Ramos (cell line): ENCODE results near the gene SLC52A3.

Experiments
- in situ Hi-C: fragments of 300-500 bp; cut with MboI; formaldehyde crosslinking; loops from one replicate; pipeline ENCODE4 v1.14.3; 2022; ENCODE audit warnings: low sequenced_read_pairs; ENCODE audit not compliant: unreplicated experiment

The SLC52A3 gene

GRCh38 chr20:733861-734260 lies 34.4 kb downstream of the SLC52A3 start:
- in situ Hi-C loops: loop anchor here (25.0 kb wide), 1 partner anchor 172 kb away; no protein-coding TSS in a partner anchor

DNA sequence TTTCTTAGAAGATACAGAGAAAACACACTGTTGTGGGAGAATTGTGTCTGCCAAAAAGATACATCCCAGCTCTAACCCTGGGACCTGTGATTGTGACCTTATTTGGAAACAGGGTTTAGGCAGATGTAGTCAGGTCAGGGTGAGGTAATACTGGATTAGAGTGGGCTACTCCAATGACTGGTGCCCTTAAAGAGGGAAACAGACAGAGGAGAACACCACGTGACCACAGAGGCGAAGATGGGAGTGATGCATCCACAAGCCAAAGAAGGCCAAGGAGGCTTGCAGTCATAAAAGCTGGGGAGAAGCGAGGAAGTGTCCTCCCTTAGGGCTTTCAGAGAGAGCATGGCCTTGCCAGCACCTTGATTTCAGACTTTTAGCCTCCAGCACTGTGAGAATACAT lies 35.6 kb downstream of the SLC52A3 start:
- in situ Hi-C loops: loop anchor here (25.0 kb wide), 1 partner anchor 170 kb away; no protein-coding TSS in a partner anchor

DNA sequence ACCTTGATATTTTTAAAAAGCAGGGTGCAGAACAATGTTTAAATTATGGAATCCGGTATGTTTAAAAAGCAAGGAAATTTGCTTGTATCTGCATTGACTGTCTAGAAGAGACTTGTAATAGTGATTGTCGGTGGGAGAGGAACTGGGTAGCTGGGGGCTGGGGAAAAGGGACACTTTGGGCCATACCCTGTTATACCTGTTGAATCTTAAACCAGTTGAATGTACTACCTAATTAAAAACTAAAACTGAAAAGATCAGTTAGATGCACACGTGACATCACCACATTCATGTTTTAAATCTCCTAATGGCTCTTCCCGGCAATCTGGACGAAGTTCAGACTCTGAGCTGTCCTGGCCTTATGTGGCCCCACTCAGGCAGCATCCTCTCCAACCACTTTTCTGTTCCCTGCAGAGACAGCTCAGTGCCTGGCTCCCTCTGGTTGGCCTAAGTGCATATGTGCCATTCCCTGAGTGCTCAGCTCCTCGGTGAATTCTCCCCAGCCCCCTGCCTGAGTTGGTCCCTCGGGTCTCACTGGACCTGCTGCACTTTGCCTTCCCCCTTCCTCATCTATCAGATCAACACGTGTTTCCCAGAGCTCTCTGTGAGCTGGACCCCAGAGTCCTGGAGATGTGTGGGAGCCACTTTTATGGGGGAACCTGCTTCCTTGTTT lies 36.3 kb downstream of the SLC52A3 start:
- in situ Hi-C loops: loop anchor here (25.0 kb wide), 1 partner anchor 170 kb away; no protein-coding TSS in a partner anchor

- in situ Hi-C loops: loop anchor here (25.0 kb wide), 1 partner anchor 168 kb away; no protein-coding TSS in a partner anchor
These were observed 38.3 kb downstream of the SLC52A3 start for GRCh38 chr20:730005-730404.

- in situ Hi-C loops: loop anchor here (25.0 kb wide), 1 partner anchor 166 kb away; no protein-coding TSS in a partner anchor
These were observed 39.9 kb downstream of the SLC52A3 start for GRCh38 chr20:728256-728944.

DNA sequence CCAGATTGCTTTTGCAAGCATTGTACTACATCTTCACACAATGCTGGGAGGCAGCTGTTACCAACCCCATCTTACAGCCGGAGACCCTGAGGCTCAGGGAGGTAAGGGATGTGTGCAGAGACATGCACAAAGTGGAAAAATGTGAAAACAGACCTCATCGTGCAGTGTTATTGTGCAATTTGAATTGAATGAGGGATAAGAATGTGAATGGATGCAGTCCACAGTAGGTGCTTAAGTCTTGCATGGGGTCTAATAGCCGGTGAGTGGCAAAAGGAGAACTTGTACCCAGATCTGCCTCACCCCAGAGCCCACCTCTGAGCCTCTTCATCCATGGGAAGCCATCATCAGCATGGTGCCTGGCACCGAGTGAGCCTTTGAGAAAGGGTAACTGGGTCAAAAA lies 42.1 kb downstream of the SLC52A3 start:
- in situ Hi-C loops: loop anchor here (25.0 kb wide), 1 partner anchor 164 kb away; no protein-coding TSS in a partner anchor

GRCh38 chr20:725491-725890 lies 42.8 kb downstream of the SLC52A3 start:
- in situ Hi-C loops: loop anchor here (25.0 kb wide), 1 partner anchor 163 kb away; no protein-coding TSS in a partner anchor

- in situ Hi-C loops: loop anchor here (25.0 kb wide), 1 partner anchor 162 kb away; no protein-coding TSS in a partner anchor
These were observed 43.5 kb downstream of the SLC52A3 start for GRCh38 chr20:724797-725196.

GRCh38 chr20:723756-724155 lies 44.5 kb downstream of the SLC52A3 start:
- in situ Hi-C loops: no loop called here

DNA sequence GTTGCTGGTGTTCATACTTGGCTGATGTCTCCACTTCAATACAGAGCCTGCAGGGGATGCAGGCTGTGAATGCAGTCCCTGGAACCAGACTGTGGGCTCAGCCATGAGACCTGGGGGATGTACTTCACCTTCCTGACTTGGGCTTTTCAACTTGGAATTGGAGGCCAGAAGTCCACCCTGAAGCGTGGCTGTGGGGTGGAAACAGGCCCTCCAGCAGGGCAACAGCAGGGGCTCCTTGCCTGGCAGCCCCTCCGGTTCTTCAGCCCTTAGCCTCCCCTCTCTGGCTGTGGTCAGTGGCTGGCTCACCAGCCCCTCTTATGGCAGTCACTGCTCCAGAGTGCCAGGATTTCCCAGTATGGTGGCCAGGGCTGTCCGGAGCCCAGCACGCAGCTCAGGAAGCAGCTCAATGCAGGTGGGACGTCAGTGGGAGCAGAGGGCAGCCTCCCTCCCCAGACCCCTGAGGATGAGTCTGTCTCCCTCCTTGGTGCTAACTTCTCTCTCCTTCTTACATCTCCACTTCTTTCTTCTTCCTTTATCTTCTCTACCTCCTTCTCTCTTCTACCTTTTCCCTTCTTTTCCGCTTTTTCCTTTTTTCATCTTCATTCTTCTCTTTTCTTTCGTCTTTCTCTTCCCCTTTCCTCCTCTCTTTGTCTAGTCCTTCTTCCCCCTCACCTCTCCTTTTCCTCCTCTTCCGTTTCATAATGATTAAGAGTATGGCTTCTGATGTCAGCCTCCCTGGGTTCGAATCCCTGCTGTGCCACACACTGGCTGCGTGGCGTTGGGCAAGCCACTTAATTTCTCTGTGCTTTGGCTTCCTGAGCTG lies 45.3 kb downstream of the SLC52A3 start:
- in situ Hi-C loops: no loop called here

GRCh38 chr20:721876-722275 lies 46.4 kb downstream of the SLC52A3 start:
- in situ Hi-C loops: no loop called here

DNA sequence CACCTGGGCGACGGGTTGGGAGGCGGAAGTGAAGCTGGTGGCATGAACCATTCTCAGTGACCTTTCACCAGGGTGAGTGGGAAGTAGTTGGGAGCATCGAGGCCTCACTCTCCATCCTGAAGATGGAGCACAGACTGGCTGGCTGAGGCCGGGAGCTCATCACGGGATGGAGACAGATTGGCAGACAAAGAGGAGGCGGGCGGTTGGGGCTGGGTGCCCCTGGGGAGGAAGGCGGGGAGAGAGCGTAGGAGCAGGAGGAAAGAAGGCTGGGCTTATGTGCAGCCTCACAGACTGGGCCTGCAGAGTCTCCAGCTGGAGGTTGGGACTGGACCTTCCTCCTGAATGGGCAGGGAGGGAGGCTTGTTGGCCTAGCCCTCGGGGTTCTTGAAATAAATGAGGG lies 48.5 kb downstream of the SLC52A3 start:
- in situ Hi-C loops: no loop called here

DNA sequence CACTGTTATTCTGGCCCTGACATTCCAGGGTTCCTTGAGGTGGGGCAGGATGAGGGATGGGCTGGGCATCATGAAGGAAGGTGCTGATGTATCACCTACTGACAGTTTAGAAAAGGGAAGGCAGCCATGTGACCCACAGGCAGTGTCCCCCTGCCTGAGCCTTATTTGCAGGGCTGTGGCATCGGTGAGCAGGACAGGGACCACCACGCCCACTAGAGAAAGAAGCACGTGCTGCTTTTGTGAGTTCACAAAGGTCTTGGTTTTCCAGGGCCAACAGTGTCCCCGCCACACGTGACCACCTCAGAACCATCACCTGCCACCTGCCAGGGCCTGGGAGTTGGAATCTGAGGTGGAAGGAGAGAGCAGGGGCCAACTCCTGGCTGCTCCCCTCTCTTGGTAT lies 49.2 kb downstream of the SLC52A3 start:
- in situ Hi-C loops: no loop called here

DNA sequence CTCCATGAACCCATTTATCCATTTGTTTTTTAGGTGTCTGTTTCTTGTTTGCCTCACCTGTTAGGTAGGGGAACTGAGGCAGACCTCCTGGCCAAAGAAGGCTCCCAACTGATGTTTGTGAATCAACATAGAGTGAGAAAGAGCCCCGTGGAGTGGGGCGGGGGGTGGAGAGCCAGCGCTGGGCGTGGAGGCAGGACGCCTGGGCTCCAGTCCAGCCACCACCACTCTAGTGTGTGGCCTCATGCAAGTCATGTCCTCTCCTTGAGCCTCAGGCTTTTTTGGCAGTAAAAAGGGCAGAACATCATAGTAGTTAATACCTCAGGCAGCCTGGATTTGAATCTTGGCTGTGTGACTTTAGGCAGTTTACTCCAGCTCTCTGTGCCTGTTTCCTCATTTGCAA lies 50.5 kb downstream of the SLC52A3 start:
- in situ Hi-C loops: no loop called here

GRCh38 chr20:717271-717670 lies 51.0 kb downstream of the SLC52A3 start:
- in situ Hi-C loops: no loop called here

- in situ Hi-C loops: no loop called here
These were observed 53.8 kb downstream of the SLC52A3 start for GRCh38 chr20:714453-714852.

- in situ Hi-C loops: no loop called here
These were observed 56.7 kb downstream of the SLC52A3 start for GRCh38 chr20:711576-711975.

DNA sequence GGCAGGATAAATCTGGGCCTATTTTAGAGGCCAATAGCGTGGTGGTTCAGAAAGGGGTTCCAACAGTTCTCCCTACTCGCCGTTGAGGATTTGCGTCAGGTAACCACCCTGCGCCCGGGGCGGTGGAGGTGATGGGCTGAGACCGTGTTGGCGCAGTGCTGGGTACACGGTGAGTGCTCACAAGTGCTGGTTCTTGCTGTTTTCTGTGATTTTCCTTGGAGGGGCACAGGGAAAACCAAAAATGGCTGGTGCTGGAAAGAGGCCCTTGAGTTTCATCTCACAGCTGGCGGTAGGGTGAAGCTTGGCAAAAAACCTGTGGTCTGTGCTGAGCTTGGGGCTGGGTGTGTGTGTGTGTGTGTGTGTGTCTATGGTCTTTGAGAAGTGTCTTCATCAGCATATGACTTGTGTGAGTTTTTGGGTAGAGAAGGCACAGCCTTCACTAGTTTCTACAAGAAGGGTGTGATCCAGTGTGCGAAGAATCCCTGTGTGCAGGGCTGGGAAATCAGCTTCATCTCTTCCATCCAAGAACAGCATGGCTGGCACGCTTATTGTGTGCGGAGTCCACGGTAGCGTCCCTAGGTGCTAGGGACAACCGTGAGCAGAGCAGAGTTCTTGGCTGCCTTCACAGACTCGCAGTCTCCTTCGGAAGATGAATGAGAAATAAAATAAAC lies 57.4 kb downstream of the SLC52A3 start:
- in situ Hi-C loops: no loop called here
